BJ (cell line): ENCODE results near the gene PCDHGB3. TPM values are rescaled to one million over a fixed set of nuclear protein-coding genes. Genes with fewer than 3 reads are reported as not detected.
"Not testable (repeated sequence)": the region's sequence is repeated elsewhere in the genome, so short reads cannot be mapped to it uniquely, and the experiment has no call there.

ENCODE experiments used
- CTCF ChIA-PET: fragments of 350-600 bp; formaldehyde crosslinking; extraction: SDS; loops from one replicate; lab custom pipeline; 2021; ENCODE audit warnings: antibody characterized with exemption, inconsistent platforms; lab: Yijun Ruan, JAX
- POLR2A ChIA-PET: fragments of 300-600 bp; sonication (Branson Sonifier 250); formaldehyde crosslinking; extraction: SDS; loops from one replicate; lab custom pipeline; 2021; ENCODE audit warnings: antibody characterized with exemption; lab: Charles Lee
- DNase-seq: peaks from one replicate; pipeline ENCODE4 v3.0.0-alpha.2; 2011; ENCODE audit warnings: low read depth
- H3K27me3 ChIP-seq: 2 replicates; pipeline ENCODE4 v1.6.0; 2011; ENCODE audit warnings: low read length; ENCODE audit not compliant: control insufficient read depth, insufficient read depth
- H3K36me3 ChIP-seq: 2 replicates; pipeline ENCODE4 v1.5.1; 2011; ENCODE audit warnings: low read length; ENCODE audit not compliant: control insufficient read depth, insufficient read depth
- H3K4me3 ChIP-seq: 2 replicates; pipeline ENCODE4 v1.5.1; 2011; ENCODE audit warnings: low read depth, mild to moderate bottlenecking, control low read depth, low read length
- polyA plus RNA-seq: library from polyadenylated mRNA; depleted of rRNA; stranded (reverse); fragments of >200 nt; gene quantifications from 2 replicates; pipeline ENCODE4 v1.2.3, GENCODE V29; 2011
- TF ChIP-seq, protein P1 (sequence below): IDR thresholded peaks from 2 replicates; pipeline ENCODE4 v1.5.1; 2011; ENCODE audit warnings: low read depth, mild to moderate bottlenecking, control low read depth, inconsistent platforms, low read length, moderate library complexity; ENCODE audit not compliant: insufficient read depth

The PCDHGB3 gene
- polyA plus RNA-seq, 1 experiment, result 3.0 TPM

GRCh38 chr5:141403387-141403786 lies 33.3 kb downstream of the PCDHGB3 start:
- H3K4me3 ChIP-seq, result no peak overlapping the region
- H3K36me3 ChIP-seq, result no peaks in the 10 kb centered on the region; the same call in 1 of the 2 replicates
- TF ChIP-seq, protein P1, sequence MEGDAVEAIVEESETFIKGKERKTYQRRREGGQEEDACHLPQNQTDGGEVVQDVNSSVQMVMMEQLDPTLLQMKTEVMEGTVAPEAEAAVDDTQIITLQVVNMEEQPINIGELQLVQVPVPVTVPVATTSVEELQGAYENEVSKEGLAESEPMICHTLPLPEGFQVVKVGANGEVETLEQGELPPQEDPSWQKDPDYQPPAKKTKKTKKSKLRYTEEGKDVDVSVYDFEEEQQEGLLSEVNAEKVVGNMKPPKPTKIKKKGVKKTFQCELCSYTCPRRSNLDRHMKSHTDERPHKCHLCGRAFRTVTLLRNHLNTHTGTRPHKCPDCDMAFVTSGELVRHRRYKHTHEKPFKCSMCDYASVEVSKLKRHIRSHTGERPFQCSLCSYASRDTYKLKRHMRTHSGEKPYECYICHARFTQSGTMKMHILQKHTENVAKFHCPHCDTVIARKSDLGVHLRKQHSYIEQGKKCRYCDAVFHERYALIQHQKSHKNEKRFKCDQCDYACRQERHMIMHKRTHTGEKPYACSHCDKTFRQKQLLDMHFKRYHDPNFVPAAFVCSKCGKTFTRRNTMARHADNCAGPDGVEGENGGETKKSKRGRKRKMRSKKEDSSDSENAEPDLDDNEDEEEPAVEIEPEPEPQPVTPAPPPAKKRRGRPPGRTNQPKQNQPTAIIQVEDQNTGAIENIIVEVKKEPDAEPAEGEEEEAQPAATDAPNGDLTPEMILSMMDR, result no peak
- POLR2A ChIA-PET, result no interaction called here
- DNase-seq, result no peak
- no peaks in the 10 kb centered on the region for H3K27me3 ChIP-seq
- CTCF ChIA-PET, result interaction anchor here (0.6 to 1.5 kb wide), 5 partner anchors 13 to 161 kb away, joined by 3 to 8 read pairs (median 3); no protein-coding TSS in a partner anchor

- H3K4me3 ChIP-seq, result peak within 1 kb of the TSS; percentile 26
- DNase-seq, H3K36me3 ChIP-seq, POLR2A ChIA-PET, H3K27me3 ChIP-seq: not testable (repeated sequence)
- CTCF ChIA-PET, result interaction anchor here (0.6 to 2.1 kb wide), 13 partner anchors 9 to 161 kb away, joined by 3 to 11 read pairs (median 4); partner anchors contain the start of genes PCDHGA11, PCDHGA2, PCDHGA6 and PCDHGB3
- TF ChIP-seq, protein P1, result peak; percentile 61
Observed at GRCh38 chr5:141407790-141408505, 37.9 kb downstream of the PCDHGB3 start, which contains the start of gene PCDHGB6. Gene PCDHGB6, plus strand, starts transcription at chr5:141408021. Its CDS starts 182 bp downstream, at chr5:141408203.

DNA sequence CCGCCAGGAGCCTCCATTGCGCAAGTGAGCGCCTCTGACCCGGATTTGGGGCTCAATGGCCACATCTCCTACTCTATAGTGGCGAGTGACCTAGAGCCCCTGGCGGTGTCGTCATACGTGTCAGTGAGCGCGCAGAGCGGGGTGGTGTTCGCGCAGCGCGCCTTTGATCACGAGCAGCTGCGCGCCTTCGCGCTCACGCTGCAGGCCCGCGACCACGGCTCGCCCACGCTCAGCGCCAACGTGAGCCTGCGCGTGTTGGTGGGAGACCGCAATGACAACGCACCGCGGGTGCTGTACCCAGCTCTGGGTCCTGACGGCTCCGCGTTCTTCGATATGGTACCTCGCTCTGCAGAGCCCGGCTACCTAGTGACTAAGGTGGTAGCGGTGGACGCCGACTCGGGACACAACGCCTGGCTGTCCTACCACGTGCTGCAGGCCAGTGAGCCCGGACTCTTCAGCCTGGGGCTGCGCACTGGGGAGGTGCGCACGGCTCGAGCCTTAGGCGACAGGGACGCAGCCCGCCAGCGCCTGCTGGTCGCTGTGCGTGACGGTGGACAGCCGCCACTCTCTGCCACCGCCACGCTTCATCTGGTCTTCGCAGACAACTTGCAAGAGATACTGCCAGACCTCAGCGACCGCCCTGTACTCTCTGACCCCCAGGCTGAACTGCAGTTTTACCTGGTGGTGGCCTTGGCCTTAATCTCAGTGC lies 39.7 kb downstream of the PCDHGB3 start:
- POLR2A ChIA-PET, result no interaction called here
- TF ChIP-seq, protein P1, result no peak
- Histone ChIP-seq H3K36me3 (no peaks in the 10 kb centered on the region; the same call in 1 of the 2 replicates), H3K27me3 (no peaks in the 10 kb centered on the region), H3K4me3 (no peak overlapping the region)
- CTCF ChIA-PET, result interaction anchor here (4.3 kb wide), 1 partner anchor 149 kb away, joined by 73 read pairs; no protein-coding TSS in a partner anchor
- DNase-seq, result no peak

- ChIA-PET POLR2A (no interaction called here), CTCF (interaction anchor here (2.1 to 4.3 kb wide), 3 partner anchors 20 to 147 kb away, joined by 6 to 73 read pairs (median 19); partner anchors contain the start of gene PCDHGA8)
- TF ChIP-seq, protein P1, result no peak
- no peaks in the 10 kb centered on the region for H3K27me3 ChIP-seq
- DNase-seq, result no peak
- no peaks in the 10 kb centered on the region; the same call in 1 of the 2 replicates for H3K36me3 ChIP-seq
- H3K4me3 ChIP-seq, result no peak overlapping the region
Observed at GRCh38 chr5:141411575-141411974, 41.5 kb downstream of the PCDHGB3 start.
